Hematopoietic multipotent progenitor cell treated with erythropoietin and hydrocortisone succinate and interleukin-3 and kit ligand, for 15 days (in vitro differentiated cells): Measurements from ENCODE around the gene CEBPB.
"Not testable (repeated sequence)": the region's sequence is repeated elsewhere in the genome, so short reads cannot be mapped to it uniquely, and the experiment has no call there.

ENCODE experiments used
- DNase-seq: peaks from one replicate; pipeline ENCODE4 v3.0.0-alpha.2; 2015; ENCODE audit warnings: low spot score

Gene CEBPB

DNA sequence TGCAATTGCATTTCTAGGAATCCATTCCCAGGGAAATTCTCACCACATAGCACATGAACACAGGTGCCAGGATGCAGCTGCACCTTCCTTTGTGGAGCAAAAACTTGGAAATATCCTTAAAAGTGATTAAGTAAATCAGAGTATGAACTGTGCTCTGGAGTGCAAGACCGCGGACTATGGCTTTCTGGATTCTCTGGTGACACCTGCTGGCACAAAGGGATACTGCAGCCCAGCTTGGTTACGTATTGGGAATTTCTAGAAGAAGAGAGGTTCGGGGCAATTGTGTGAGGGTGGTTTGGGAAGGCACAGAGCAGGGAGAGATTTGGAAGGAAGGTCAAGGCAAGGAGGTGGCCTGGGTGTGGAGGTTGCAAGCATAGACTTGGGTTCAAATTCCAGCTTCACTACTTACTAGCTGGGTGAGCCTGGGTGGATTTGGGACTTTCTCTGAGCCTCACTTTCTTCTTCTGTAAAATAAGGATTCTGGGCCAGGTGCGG lies 21.3 kb upstream of the CEBPB start:
- DNase-seq: peak; percentile 89

DNA sequence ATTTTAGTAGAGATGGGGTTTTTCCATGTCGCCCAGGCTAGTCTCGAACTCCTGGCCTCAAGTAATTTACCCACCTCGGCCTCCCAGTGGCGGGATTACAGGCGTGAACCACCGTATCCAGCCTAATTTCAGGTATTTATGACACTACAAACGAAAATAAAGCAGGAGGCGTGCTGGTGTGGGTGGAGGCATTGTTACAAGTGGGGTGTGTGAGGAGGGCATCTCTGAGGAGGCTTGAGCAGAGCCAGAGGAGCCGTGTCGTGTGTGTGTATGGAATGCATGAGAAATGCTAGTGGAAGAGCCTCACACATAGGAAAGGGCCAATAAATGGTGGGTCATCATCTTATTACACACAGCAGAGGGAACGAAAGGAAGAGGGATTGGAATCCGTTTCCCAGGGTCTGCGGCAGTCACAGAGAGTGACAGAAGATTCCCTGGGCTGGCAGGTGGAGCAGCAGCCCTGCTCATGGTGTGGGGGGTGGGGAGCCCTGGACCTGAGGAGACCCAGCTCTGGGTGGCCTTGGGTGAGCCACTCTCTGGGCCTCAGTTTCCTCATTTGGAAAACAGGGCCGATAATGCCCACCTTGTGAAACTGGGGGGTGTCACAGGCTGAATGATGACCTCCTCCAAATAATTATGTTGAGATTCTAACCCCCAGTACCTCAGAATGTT lies 19.9 kb upstream of the CEBPB start:
- DNase-seq: no peak

DNA sequence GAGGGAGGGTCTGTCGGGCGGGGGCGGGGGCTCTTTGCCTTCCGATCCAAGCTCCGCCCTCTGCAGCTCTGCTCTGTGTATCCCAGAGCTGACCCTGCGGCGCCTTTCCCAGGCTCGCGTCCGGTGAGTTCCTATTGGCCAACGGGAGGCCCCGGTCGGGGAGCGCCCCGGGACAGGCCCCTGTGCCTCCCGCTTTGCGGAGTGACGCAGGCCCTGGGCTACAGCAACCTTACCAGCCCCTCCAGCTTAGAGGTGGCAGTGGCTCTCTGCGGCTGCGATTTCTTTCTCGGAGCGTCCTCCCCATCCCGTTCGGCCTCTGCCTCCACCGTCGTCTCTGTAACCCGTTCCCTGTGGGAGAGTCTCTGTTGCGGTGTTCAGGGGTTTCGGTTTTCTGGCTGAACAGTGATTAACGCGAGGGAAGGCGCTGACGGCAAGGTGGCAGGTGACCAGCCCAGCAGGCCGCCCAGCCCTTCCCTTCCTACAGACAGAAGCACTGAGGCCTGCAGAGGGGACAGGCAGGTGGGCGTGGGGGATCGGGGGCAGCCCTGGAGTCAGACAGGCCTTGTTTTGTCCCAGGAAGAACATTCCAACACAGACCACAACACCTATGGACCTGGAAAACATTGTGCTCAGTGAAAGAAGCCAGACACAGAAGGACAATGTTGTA lies 18.1 kb upstream of the CEBPB start:
- no peak for DNase-seq

DNA sequence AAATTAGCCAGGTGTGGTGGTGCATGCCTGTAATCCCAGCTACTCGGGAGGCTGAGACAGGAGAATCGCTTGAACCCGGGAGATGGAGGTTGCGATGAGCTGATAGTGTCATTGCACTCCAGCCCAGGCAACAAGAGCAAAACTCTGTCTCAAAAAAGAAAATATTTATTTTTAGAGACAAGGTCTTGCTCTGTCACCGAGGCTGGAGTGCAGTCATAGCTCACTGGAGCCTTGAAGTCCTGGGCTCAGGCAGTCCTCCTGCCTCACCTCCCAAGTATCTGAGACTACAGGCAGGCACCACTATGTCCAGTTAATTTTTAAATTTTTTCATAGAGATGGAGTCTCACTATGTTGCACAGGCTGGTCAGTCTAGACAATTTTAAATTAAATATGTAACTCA lies 16.2 kb upstream of the CEBPB start:
- DNase-seq: no peak

DNA sequence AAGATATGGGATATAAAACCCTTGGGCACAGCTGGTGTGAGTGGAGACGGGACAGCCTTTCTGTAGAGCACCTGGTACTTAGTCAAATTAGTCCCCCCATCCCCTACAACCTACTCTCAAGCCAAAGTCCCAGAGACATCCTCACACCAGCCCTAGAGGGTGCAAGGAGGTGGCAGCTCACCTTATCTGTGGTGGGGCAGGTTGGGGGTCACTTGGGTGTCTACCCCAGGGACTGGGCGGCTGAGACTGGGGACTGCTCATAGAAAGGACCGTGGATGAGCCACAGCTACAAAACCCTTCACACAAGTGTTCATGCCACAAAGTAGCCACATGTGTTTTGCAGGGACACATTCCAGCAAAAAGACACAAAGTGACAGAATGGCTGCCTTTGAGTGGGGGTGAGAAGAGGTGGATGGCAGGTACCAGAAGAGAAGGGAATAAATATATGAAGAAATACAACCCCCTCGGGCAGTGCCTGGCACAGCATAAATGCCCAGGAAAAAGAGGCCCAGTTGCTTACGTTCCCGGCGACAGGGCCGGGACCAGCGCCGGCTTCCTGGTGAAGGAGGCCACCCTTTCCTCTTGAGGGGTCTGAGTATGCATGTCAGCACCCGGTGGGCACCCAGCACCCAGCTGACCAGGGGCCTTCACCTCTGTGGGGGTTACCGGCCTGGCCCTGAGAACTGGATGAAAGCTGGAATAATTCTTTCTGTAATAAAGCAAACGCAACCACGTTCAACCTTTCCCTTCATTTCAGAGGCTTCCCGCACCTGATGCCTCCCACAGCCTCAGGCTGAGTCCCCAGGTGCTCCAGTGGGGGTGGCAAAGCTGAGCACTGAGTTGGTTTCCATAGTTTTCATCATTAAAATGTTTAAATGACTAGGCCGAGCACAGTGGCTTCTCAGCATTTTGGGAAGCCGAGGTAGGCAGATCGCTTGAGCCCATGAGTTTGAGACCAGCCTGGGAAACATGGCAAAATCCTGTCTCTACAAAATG lies 14.4 kb upstream of the CEBPB start:
- DNase-seq: no peak

DNA sequence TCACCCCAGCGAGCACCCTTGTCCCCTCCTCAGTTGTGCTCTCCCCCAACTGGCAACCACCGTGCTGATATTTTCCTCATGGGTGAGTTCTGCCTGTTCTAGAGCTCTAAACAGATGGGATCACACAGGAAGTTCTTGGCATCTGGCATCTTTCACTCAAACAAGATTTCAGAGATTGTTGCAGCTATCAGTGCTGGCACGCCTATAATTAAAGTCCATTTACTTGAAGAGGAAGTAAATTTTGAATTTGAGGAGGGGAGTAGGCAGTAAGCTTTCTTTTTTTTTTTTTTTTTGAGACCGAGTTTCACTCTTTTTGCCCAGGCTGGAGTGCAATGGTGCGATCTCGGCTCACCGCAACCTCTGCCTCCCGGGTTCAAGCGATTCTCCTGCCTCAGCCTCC lies 12.0 kb upstream of the CEBPB start:
- DNase-seq: not testable (repeated sequence)

DNA sequence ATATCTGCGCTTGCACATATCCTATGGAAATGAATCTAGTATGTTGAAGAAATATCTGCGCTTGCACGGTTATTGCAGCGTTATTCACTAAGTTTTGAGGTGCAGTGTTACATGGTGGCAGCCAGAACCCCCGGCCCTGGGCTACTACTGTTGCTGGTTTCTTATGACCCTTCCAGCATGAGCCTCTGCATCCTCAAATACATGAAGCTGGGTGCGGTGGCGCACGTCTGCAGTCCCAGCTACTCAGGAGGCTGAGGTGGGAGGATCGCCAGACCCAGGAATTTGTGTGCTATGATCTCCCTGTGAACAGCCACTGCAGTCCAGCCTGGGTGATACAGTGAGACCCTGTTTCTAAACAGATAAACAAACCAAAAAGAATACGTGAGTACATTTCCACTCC lies 9.3 kb upstream of the CEBPB start:
- no peak for DNase-seq

DNA sequence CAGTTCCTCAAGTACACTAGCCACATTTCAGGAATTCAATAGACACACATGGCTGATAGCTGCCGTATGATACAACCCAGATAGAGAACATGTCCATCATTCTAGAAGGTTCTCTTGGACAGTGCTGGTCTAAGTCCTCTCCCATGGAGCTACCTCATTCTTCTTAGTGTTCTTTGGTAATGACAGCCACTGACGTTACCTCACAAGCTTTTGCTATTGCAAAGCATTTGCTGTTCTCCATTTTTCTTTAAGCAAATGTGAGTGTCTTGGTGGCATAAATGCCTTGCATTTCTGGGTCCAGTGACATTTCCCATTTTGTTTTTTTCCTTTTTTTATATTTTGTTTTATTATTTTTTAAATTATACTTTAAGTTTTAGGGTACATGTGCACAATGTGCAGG lies 8.3 kb upstream of the CEBPB start:
- DNase-seq: no peak

DNA sequence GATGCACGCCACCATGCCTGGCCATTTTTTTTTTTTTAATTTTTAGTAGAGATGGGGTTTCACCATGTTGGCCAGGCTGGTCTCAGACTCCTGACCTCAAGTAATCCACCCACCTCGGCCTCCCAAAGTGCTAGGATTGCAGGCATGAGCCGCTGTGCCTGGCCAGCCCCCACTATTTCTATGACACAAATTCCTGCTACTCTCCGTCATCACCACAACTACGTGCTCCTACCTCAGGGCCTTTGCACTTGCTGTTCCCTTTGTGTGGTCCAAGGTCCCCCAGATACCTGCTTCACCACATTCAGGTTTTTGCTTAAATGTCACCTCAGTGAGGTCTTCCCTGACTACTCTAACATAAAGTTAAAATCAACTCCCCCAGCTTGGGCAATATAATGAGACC lies 5.2 kb upstream of the CEBPB start:
- no peak for DNase-seq

DNA sequence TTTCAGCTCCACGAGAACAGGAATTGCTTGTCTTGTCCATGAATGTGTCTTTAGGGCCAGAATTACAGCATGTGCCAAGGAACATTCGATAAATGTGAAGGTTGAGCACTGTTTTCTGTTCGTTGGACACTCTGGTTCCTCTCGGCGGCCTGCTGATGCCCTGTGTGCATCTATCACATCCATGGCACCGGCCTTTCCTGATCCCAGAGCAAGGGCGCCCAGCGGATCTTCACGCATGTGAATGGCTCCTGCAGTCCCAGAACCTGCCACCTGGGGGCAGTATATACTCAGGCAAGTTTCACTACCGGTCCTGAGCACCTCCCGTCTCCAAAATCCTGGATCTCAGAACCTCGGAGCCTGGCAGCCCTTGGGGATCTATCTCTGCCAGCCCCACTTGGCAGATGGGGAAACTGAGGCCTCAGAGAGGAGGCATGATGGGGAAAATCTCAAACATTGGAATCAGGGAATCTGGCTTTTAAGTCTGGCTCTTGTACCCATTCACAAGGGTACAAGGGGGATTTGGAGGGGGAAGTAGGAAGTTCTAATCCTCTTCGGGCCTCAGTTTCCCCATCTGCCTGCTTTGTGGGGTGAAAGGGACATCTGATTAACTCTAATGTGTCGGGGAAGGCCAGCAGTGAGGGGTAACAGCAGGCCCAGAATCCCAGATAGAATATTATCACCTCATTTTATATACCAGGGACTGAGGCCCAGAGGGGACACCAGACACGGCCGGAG lies 4.3 kb upstream of the CEBPB start:
- DNase-seq: peak; percentile 89

DNA sequence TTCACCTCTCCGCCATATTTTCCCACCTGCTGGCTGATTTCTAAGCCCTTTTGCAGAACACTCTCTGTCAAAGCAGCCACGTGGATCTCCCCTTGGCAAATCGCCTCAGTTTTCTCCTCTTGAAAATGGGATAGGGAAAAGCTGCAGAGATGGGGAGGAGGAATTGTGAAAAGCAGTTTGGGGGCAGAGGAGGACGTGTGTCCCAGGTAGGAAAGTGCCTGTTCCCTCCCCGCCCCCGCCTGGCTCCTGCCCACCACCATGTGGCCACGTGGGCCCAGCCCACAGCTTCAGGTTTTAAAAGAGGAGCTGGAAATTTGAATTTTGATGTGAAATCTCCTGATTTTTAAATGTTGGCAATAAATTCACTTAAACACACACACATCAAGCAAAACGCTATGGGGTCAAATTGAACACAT lies 3.6 kb upstream of the CEBPB start:
- DNase-seq: no peak

DNA sequence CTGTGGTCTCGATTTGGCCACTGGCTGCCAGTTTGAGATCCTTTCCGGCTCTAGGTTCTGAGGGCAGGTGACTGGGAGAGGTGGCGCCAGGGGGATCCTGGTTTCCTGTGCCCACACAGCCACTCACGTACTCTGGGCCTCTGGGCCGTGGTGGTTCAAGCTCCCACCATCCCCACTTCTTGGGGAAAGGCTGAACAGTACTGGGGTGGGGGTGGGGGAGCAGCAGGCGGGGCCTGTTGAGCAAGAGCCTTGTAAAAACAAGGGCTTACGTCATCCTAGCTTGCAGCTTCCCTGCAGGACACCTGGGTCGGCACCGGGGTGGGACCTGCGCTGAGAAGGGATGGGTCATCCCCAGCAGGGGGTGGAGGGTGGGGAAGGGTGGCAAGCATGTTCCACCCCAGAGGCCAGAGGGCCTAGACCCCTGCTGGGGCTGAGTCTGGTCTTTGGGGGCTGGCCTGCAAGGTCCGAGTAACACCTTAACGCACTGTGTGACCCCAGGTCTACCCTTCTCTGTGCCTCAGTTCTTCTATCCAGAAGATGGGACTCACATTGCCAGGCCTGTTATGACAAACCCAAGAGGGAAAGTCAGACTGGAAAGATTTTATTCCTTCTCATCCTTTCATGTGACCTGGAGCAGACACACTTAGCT lies 3.1 kb upstream of the CEBPB start:
- DNase-seq: no peak

DNA sequence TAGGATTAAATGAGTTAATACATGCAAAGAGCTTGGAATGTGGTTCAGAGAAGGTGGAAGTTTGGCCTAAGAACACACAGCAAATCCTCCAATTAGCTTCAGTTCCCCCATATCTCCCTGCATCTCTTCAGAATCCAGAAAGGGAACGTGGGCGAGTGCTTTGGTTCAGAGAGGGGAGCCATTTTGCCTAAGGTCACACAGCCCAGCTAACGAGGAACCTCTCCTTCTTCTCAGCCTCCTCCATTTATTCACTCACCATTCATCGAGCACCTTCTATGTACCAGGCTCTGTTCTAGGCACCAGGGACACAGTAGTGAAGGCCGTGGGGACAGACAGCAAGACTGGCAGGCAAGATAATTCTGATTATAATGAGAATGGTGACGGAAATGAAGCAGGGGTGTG lies 2.3 kb upstream of the CEBPB start:
- DNase-seq: no peak

DNA sequence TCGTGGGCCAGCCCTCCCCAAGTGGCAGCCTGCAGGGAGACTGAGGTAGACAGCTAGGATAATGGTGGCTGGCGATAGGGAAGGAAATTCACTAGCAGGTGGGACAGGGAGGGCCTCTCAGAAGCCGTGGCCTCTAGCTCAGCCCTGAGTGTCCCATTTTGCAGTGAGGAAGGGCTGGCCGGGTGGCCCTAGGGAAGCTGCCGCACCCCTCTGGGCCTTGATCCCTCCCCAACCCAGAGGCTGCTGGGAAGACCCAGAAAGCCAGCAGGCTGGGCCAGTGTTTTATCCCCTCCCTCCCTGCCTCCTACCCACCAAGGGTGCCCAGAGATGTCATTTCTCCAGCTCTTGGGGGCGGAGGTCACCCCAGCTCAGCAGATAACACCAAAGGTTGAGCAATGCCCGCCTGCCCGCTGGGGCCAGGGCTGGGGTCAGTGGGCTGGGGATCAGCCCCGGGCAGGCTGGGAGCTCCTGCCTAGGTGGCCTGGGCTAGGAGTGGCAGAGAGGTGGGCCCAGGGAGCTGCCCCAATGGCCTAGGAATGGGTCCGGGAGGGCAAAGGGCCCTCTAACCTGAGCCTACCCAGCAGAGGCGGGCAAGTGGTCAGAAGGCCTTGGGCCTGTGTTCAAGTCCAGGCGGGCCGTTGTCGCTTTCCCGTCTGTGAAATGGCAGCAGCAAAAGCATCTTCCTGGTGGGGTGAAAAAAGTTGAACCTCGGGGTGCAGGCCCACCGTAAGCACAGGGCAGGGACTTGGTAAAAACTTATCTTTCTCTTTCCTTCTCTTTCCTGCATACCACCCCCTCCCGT lies 1.6 kb upstream of the CEBPB start:
- DNase-seq: no peak

DNA sequence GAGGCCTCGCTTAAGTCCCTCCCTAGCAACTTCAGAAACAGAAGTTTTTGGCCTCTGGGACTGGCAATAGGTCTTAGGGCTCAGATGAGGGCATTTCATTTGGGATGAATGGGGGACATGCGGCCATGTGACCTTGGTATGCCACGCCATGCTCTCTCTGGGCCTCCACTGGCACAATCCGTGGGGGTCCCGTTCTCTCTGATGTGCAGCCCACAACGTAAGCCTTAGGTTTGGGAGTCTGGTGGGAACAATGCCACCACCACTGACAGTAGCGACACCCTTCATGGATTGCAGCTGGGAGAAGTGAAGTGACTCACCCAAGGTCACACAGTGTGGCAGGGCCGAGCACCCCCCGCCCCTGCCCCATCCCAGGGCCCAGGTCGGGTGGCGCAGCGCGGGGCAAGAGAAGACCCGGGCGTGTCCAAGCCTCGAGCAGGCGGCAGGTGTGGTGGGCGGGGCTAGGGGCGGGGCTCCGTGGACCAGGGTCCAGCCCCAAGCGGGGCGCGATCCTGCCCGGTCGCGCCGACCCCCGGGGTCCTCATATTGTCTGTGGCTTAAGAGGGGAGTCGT lies 864 bp upstream of the CEBPB start:
- DNase-seq: no peak

DNA sequence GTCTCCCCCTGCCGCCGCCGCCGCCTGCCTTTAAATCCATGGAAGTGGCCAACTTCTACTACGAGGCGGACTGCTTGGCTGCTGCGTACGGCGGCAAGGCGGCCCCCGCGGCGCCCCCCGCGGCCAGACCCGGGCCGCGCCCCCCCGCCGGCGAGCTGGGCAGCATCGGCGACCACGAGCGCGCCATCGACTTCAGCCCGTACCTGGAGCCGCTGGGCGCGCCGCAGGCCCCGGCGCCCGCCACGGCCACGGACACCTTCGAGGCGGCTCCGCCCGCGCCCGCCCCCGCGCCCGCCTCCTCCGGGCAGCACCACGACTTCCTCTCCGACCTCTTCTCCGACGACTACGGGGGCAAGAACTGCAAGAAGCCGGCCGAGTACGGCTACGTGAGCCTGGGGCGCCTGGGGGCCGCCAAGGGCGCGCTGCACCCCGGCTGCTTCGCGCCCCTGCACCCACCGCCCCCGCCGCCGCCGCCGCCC lies 474 bp downstream of the CEBPB start:
- peak; percentile 60 for DNase-seq

DNA sequence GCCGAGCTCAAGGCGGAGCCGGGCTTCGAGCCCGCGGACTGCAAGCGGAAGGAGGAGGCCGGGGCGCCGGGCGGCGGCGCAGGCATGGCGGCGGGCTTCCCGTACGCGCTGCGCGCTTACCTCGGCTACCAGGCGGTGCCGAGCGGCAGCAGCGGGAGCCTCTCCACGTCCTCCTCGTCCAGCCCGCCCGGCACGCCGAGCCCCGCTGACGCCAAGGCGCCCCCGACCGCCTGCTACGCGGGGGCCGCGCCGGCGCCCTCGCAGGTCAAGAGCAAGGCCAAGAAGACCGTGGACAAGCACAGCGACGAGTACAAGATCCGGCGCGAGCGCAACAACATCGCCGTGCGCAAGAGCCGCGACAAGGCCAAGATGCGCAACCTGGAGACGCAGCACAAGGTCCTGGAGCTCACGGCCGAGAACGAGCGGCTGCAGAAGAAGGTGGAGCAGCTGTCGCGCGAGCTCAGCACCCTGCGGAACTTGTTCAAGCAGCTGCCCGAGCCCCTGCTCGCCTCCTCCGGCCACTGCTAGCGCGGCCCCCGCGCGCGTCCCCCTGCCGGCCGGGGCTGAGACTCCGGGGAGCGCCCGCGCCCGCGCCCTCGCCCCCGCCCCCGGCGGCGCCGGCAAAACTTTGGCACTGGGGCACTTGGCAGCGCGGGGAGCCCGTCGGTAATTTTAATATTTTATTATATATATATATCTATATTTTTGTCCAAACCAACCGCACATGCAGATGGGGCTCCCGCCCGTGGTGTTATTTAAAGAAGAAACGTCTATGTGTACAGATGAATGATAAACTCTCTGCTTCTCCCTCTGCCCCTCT lies 1.1 kb downstream of the CEBPB start:
- no peak for DNase-seq

DNA sequence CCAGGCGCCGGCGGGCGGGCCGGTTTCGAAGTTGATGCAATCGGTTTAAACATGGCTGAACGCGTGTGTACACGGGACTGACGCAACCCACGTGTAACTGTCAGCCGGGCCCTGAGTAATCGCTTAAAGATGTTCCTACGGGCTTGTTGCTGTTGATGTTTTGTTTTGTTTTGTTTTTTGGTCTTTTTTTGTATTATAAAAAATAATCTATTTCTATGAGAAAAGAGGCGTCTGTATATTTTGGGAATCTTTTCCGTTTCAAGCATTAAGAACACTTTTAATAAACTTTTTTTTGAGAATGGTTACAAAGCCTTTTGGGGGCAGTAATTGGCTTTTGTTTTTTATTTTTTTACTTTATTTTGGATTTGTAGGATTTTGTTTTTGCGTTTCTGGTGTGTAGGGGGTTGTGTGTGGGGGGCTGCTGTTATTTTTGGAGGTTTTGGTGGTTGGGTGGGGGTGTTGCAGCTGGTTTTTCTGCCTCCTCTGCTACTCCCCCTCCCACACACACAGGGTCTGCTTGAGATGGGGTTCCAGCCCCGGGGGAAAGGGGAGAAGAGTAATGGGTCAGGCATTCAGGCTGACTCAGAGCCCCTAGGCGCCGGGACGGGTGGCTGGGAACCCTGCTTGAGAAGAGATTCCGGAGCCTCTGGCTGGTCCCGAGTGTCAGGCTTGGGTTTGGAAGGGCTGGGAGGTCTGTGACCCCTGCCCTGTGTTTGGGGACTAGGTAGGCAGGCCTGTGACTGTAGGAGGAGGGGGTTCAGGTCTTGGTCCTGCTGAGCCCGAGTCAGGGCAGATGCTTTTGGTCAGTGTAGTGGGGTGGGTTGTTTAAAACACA lies 2.0 kb downstream of the CEBPB start:
- DNase-seq: peak; percentile 93
